ENCODE data around the gene ZNF609. TPM values are rescaled to one million over a fixed set of nuclear protein-coding genes. Genes with fewer than 3 reads are reported as not detected.
"Not testable (repeated sequence)": the region's sequence is repeated elsewhere in the genome, so short reads cannot be mapped to it uniquely, and the experiment has no call there.

Gene ZNF609
- total and polyA plus RNA-seq, 2 of the 13 experiments (the other 11 are each of a cell fraction or from before 2014, with no cell fraction given), result 8.9 to 9.9 TPM

- H3K9ac ChIP-seq (ENCODE audit: insufficient read depth, low read depth, low read length); FAIRE-seq; H3K79me2 ChIP-seq (ENCODE audit: insufficient read depth, low read length); ATAC-seq; BruUV-seq (replicated peaks); H3K4me3 ChIP-seq (replicated peaks in 1 of 3; ENCODE audit: insufficient read depth in 1 of 3, low read depth in 2 of 3, low read length in 3 of 3); CTCF ChIA-PET (ENCODE audit: low intra/inter-chr PET ratio, low total read pairs); H3K4me1 ChIP-seq (ENCODE audit: insufficient read depth, low read length); in situ Hi-C loops (cut with HindIII; ENCODE audit: extremely low pct_ligation_motif_present, low pct_unique_long_range_greater_than_20kb); H2AFZ ChIP-seq (ENCODE audit: low read length); H3K4me2 ChIP-seq (ENCODE audit: low read depth, low read length); H3K27ac ChIP-seq (ENCODE audit: extremely low read length, insufficient read depth, low read length); H4K20me1 ChIP-seq (ENCODE audit: insufficient read depth, low read length); DNase-seq (ENCODE audit: low spot score); H3K9me3 ChIP-seq (ENCODE audit: low read length); H3K27me3 ChIP-seq (ENCODE audit: control insufficient read depth in 1 of 2, insufficient read depth in 2 of 2, low read length in 2 of 2); intact Hi-C loops (cut with micrococcal nuclease; ENCODE audit: unreplicated experiment): not testable (repeated sequence)
- POLR2A ChIA-PET, result interaction anchor here (0.6 kb wide), 1 partner anchor 12 kb away, joined by 3 read pairs; no protein-coding TSS in a partner anchor
- peaks cover 13 to 31% of the 10 kb centered on the region in 2 experiments; a peak in 4 of 5 replicates for H3K36me3 ChIP-seq (replicated peaks in 1 of 2; ENCODE audit: control insufficient read depth in 1 of 2, insufficient read depth in 2 of 2, low read length in 2 of 2)
- WGBS (ENCODE audit: low lambda C conversion rate), result 98% methylated on average over 2 of the region's 2 CpGs
These were observed 35.6 kb downstream of the ZNF609 start for GRCh38 chr15:64495968-64496367.

GRCh38 chr15:64500695-64501395, 40.5 kb downstream of the ZNF609 start:
- H3K9ac ChIP-seq (ENCODE audit: insufficient read depth, low read depth, low read length), result no peak overlapping the region
- H3K27ac ChIP-seq (ENCODE audit: extremely low read length, insufficient read depth, low read length), result no peak overlapping the region
- H2AFZ ChIP-seq (ENCODE audit: low read length), result no peak overlapping the region
- intact Hi-C loops (cut with micrococcal nuclease; ENCODE audit: unreplicated experiment) (no loop called here), in situ Hi-C loops (cut with HindIII; ENCODE audit: extremely low pct_ligation_motif_present, low pct_unique_long_range_greater_than_20kb) (no loop called here)
- peaks cover 15% of the 10 kb centered on the region for H3K4me1 ChIP-seq (ENCODE audit: insufficient read depth, low read length)
- CTCF ChIA-PET (ENCODE audit: low intra/inter-chr PET ratio, low total read pairs), result no interaction called here
- peaks cover 10% of the 10 kb centered on the region for H3K79me2 ChIP-seq (ENCODE audit: insufficient read depth, low read length)
- POLR2A ChIA-PET, result no interaction called here
- FAIRE-seq (no peak), DNase-seq (ENCODE audit: low spot score) (no peak), ATAC-seq (no peak)
- H4K20me1 ChIP-seq (ENCODE audit: insufficient read depth, low read length), result no peaks in the 10 kb centered on the region
- H3K36me3 ChIP-seq (replicated peaks in 1 of 2; ENCODE audit: control insufficient read depth in 1 of 2, insufficient read depth in 2 of 2, low read length in 2 of 2), result peaks cover 20 to 47% of the 10 kb centered on the region in 2 experiments
- WGBS (ENCODE audit: low lambda C conversion rate), result 50% methylated on average over 2 of the region's 3 CpGs
- no TSS peak for BruUV-seq (replicated peaks)
- H3K4me2 ChIP-seq (ENCODE audit: low read depth, low read length), result no peak overlapping the region
- no peaks in the 10 kb centered on the region for H3K27me3 ChIP-seq (ENCODE audit: control insufficient read depth in 1 of 2, insufficient read depth in 2 of 2, low read length in 2 of 2)
- H3K4me3 ChIP-seq (replicated peaks in 1 of 3; ENCODE audit: insufficient read depth in 1 of 3, low read depth in 2 of 3, low read length in 3 of 3), result no peak overlapping the region
- no peaks in the 10 kb centered on the region for H3K9me3 ChIP-seq (ENCODE audit: low read length)
- TF ChIP-seq HNF4A (CRISPR knock-in tag; IDR thresholded peaks at IDR 0.05), result no peak
- TF ChIP-seq ARNT (IDR thresholded peaks at IDR 0.05), result no peak
- no peak for TF ChIP-seq HNRNPUL1 (IDR thresholded peaks at IDR 0.05; ENCODE audit: low read depth, low read length)
- no peak for TF ChIP-seq ZNF589 (CRISPR knock-in tag; conservative IDR thresholded peaks at IDR 0.05)
- no peak for TF ChIP-seq ZNF761 (CRISPR knock-in tag; conservative IDR thresholded peaks at IDR 0.05)
- no peak for TF ChIP-seq MXI1 (IDR thresholded peaks at IDR 0.05; ENCODE audit: borderline replicate concordance, low read depth, low read length)
- TF ChIP-seq ZNF746 (CRISPR knock-in tag; IDR thresholded peaks at IDR 0.05), result no peak
- no peak for TF ChIP-seq TAF1 (CRISPR knock-in tag; IDR thresholded peaks at IDR 0.05)
- TF ChIP-seq CSRNP1 (CRISPR knock-in tag; IDR thresholded peaks at IDR 0.05), result no peak
- no peak for TF ChIP-seq ZNF251 (CRISPR knock-in tag; IDR thresholded peaks at IDR 0.05)
- TF ChIP-seq PHF21A (CRISPR knock-in tag; IDR thresholded peaks at IDR 0.05), result no peak
- TF ChIP-seq IKZF1 (IDR thresholded peaks at IDR 0.05), result no peak
- TF ChIP-seq ZBTB38 (CRISPR knock-in tag; IDR thresholded peaks at IDR 0.05), result no peak
- TF ChIP-seq ZC3H4 (CRISPR knock-in tag; IDR thresholded peaks at IDR 0.05; ENCODE audit: borderline replicate concordance), result no peak
- TF ChIP-seq KLF12 (CRISPR knock-in tag; IDR thresholded peaks at IDR 0.05; ENCODE audit: borderline replicate concordance), result no peak
- no peak for TF ChIP-seq MED8 (CRISPR knock-in tag; IDR thresholded peaks at IDR 0.05; ENCODE audit: insufficient replicate concordance)
- no peak for TF ChIP-seq DNMT1 (CRISPR knock-in tag; IDR thresholded peaks at IDR 0.05)
